ENCODE measurements around the gene SP100. TPM values are rescaled to one million over a fixed set of nuclear protein-coding genes. Genes with fewer than 3 reads are reported as not detected.

Gene SP100
- total and polyA plus RNA-seq, 2 of the 8 experiments (the other 6 are each of a cell fraction or from before 2014, with no cell fraction given), result 0.06 to 1.1 TPM

GRCh38 chr2:230422149-230422548, 6.1 kb downstream of the SP100 start (continued):
- TF ChIP-seq SP4 (IDR thresholded peaks at IDR 0.05; ENCODE audit: low read length) (no peak), BCL11A (IDR thresholded peaks at IDR 0.05; ENCODE audit: low read depth in 2 of 2, low read length in 2 of 2) (no peak), NANOG (IDR thresholded peaks at IDR 0.05; ENCODE audit: insufficient read depth, low read depth, low read length, poor library complexity, severe bottlenecking) (no peak), SUZ12 (IDR thresholded peaks at IDR 0.05; ENCODE audit: low read length) (no peak), POLR2A (IDR thresholded peaks at IDR 0.05; ENCODE audit: control extremely low read depth in 1 of 2, low read depth in 2 of 2, low read length in 2 of 2) (no peak)
